Measurements from ENCODE around the gene KRT84.

DNA sequence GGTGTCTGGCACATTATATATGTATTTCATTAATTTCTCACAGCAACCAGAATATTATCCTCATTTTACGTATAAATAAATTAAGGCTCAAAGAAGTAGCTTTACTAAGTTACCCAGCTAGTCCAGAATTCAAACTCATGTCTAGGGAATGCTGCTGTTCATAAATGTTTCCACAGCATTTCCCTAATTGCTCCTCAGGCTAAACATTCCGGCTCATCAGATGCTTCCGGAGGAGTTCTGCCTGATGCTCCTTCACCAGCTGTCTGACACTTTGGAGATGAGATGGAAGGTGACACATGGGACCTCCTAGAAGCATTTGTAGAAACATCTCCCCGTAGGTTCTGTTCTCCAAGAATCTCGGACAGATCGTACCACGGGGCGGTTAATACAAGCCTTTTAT is 30.3 kb downstream of the KRT84 start:
- TF ChIP-seq, protein P1, sequence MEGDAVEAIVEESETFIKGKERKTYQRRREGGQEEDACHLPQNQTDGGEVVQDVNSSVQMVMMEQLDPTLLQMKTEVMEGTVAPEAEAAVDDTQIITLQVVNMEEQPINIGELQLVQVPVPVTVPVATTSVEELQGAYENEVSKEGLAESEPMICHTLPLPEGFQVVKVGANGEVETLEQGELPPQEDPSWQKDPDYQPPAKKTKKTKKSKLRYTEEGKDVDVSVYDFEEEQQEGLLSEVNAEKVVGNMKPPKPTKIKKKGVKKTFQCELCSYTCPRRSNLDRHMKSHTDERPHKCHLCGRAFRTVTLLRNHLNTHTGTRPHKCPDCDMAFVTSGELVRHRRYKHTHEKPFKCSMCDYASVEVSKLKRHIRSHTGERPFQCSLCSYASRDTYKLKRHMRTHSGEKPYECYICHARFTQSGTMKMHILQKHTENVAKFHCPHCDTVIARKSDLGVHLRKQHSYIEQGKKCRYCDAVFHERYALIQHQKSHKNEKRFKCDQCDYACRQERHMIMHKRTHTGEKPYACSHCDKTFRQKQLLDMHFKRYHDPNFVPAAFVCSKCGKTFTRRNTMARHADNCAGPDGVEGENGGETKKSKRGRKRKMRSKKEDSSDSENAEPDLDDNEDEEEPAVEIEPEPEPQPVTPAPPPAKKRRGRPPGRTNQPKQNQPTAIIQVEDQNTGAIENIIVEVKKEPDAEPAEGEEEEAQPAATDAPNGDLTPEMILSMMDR (IDR thresholded peaks at IDR 0.05) = no peak
- no peak for TF ChIP-seq EP300 (IDR thresholded peaks at IDR 0.05)

Data from stomach (tissue), 4 donors.